Measurements from ENCODE around the gene HSFX4.
"Not testable (repeated sequence)": the region's sequence is repeated elsewhere in the genome, so short reads cannot be mapped to it uniquely, and the experiment has no call there.

HSFX4 gene, protein sequence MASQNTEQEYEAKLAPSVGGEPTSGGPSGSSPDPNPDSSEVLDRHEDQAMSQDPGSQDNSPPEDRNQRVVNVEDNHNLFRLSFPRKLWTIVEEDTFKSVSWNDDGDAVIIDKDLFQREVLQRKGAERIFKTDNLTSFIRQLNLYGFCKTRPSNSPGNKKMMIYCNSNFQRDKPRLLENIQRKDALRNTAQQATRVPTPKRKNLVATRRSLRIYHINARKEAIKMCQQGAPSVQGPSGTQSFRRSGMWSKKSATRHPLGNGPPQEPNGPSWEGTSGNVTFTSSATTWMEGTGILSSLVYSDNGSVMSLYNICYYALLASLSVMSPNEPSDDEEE
- total RNA-seq = 0 reads per million in 9 experiments

DNA sequence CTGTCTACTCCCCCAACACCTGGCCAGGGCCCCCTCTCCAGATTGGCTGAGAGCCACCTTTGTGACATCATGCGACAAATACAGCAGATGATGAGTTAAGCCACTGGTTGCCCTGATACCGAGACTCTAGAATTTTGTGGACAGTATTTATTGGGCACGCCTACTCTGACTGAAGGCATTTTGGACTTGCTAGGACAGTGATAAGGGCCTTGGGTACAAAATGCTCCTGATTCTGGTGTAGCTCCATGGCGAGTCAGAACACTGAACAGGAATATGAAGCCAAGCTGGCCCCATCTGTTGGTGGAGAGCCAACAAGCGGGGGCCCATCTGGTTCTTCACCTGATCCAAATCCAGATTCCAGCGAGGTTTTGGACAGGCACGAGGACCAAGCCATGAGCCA is at the start of gene HSFX4:
HSFX4 (plus strand) TSS at position 174 of the 400 bp plus-strand sequence; CDS start at position 246, 72 bp downstream.
- not testable (repeated sequence) for H3K4me3 Mint-ChIP-seq; ATAC-seq (replicated peaks); H3K27me3 Mint-ChIP-seq; H3K27ac Mint-ChIP-seq; H3K9me3 Mint-ChIP-seq; H3K4me1 Mint-ChIP-seq (ENCODE audit: low read depth in 2 of 2); DNase-seq
- H3K36me3 Mint-ChIP-seq (ENCODE audit: insufficient read depth) = peaks cover 11% of the 10 kb centered on the region

DNA sequence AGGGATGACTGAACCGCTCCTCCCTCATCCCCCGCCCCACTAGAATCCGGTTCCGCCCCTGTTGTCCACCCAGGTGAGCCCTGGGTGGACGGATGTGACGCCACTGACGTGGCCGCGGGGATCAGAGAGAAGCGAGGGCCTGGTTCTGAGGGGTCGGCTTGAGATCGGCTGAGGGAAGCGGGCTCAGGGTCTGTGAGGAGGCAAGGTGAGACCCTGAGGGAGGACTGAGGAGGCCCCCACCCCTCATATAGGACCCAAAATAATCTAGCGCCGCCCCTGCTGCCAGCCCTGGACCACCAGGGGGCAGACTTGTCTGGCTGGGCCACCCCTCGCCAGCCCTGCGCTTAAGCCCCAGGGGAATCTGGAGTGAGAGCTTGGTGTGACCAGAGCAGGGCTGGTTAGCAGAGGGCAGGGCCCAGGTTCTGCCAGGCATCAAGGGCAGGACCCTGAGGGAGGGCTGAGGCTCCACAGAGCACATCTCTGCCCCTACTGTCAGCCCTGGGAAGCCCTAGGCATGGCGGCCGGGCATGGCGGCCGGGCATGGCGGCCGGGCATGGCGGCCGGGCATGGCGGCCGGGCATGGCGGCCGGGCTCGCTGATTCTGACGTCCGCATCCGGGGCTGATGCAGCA is 48.2 kb upstream of the HSFX4 start, which contains the start of gene MAGEA8:
MAGEA8 (plus strand) TSS at position 103 of the 631 bp plus-strand sequence. CDS start 3,090 bp downstream, outside the sequence.
- Mint-ChIP-seq H3K4me3 (no peak within 1 kb of the TSS), H3K27me3 (no peaks in the 10 kb centered on the region), H3K27ac (no peak within 1 kb of the TSS), H3K36me3 (ENCODE audit: insufficient read depth) (no peaks in the 10 kb centered on the region), H3K9me3 (no peaks in the 10 kb centered on the region), H3K4me1 (ENCODE audit: low read depth in 2 of 2) (peaks cover 0 to 8% of the 10 kb centered on the region in 2 donors)
- DNase-seq (no peak), ATAC-seq (replicated peaks) (no peak)

DNA sequence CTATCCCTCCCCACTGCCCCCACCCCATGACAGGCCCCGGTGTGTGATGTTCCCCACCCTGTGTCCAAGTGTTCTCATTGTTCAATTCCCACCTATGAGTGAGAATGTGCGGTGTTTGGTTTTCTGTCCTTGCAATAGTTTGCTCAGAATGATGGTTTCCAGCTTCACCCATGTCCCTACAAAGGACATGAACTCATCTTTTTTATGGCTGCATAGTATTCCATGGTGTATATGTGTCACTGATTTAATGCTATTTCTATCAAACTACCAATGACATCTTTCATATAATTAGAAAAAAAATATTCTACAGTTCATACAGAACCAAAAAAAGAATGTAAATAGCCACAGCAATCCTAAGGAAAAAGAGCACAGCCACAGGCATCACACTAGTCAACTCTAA is 38.5 kb upstream of the HSFX4 start:
- not testable (repeated sequence) for H3K9me3 Mint-ChIP-seq, H3K27me3 Mint-ChIP-seq

DNA sequence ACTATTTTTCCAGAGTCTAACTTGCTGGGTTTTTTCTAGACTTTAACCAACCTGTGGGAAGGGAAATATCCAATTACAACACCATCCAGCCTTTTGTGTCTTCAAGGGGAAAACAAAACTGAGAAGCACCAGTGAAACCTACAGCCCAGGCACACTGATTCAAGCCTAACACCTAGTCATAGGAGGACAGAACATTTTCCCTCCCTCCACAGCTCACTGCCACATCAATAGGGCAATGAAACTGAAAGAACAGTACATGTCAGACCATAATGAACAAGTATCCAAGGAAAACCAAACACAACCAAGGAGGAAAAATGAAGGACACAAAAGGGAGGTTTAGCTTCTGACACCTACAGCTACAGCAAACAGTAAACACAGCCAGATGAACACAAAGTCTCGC is 30.8 kb upstream of the HSFX4 start:
- Mint-ChIP-seq H3K9me3 (no peaks in the 10 kb centered on the region), H3K27ac (no peak overlapping the region), H3K36me3 (ENCODE audit: insufficient read depth) (no peaks in the 10 kb centered on the region), H3K4me1 (ENCODE audit: low read depth in 2 of 2) (no peaks in the 10 kb centered on the region), H3K4me3 (no peak overlapping the region), H3K27me3 (no peaks in the 10 kb centered on the region)
- ATAC-seq (replicated peaks) = no peak
- DNase-seq = no peak

More for the DNA sequence above, 38.5 kb upstream of the HSFX4 start:
- H3K36me3 Mint-ChIP-seq (ENCODE audit: insufficient read depth); DNase-seq; H3K4me1 Mint-ChIP-seq (ENCODE audit: low read depth in 2 of 2); H3K27ac Mint-ChIP-seq; H3K4me3 Mint-ChIP-seq; ATAC-seq (replicated peaks): not testable (repeated sequence)

DNA sequence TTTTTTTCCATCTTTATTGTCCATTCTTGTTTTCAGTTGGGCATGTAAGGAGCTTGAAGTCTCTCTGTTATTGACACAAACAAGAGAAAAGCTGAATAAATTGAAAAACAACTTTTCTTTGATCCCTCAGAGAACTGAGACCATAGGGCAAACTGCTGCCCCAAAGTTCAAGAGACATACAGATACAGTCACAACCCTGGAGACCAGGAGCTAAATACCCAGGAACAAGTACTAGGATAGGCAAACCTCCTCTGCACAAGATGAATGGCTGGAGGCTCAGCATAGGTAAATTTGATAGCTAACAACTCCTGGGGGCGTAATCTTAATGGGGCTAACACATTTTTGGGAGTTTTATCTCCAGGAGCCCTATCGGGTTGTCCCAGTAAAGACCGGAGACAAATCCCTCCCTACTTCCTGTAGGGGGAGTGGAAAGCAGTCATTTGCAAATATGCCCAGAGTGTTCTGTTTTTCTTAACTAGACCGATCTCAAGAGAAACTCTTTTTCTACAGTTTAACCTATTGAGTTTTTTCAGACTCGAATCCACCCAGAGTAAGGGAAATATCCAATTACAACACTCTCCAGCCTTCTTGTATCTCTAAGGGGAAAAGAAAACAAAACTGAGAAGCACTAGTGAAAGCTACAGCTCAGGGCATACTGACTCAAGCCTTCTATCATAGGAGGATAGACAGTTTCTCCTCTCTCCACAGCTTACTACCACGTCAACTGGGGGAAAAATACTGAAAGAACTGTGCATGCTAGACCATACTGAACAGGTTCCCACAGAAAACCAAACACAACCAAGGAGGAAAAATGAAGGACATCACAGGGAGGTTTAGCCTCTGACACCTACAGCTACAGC is 25.3 kb upstream of the HSFX4 start:
- ATAC-seq (replicated peaks) (no peak), DNase-seq (no peak)
- Mint-ChIP-seq H3K4me3 (peak overlapping the region; percentile 28 to 31), H3K27me3 (no peaks in the 10 kb centered on the region), H3K4me1 (ENCODE audit: low read depth in 2 of 2) (peaks cover 0 to 6% of the 10 kb centered on the region in 2 donors), H3K9me3 (no peaks in the 10 kb centered on the region), H3K36me3 (ENCODE audit: insufficient read depth) (no peaks in the 10 kb centered on the region), H3K27ac (peak overlapping the region in 1 of 2 donors; percentile 73)

DNA sequence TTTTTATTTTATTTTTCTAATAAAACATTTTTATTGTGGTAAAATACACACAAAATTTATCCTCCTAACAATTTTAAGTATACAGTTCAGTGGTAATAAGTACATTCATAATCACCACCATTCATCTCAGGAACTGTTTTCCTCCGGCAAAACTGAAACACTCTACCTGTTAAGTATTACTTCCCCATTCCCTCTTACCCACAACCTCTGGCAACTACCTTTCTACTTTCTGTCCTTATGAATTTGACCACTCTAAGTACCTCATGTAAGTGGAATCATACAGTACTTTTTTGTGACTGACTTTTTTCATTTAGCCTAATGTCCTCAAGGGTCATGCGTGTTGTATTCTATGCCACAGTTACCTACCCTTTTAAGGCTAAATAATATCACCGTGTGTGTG is 21.1 kb upstream of the HSFX4 start:
- no peak for ATAC-seq (replicated peaks)
- no peaks in the 10 kb centered on the region for H3K9me3 Mint-ChIP-seq
- no peaks in the 10 kb centered on the region for H3K27me3 Mint-ChIP-seq
- H3K27ac Mint-ChIP-seq = no peak overlapping the region
- DNase-seq = no peak
- H3K4me3 Mint-ChIP-seq = no peak overlapping the region
- no peaks in the 10 kb centered on the region for H3K36me3 Mint-ChIP-seq (ENCODE audit: insufficient read depth)
- H3K4me1 Mint-ChIP-seq (ENCODE audit: low read depth in 2 of 2) = peaks cover 0 to 6% of the 10 kb centered on the region in 2 donors

DNA sequence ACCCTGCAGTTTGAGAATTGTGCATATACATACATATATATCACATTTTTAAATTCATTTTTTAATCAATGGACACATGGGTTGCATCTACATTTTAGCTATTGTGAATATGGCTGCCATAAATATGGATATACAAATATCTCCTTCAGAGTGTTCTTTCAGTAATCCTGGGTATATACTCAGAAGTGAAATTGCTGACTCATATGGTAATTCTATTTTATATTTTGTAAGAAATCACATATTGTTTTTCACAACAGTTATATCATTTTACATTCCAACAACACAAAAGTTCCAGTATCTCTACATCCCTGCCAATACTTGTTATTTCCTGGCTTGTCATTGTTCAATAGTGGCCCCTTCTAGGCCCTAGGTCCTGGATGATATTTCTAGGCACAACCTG is 20.6 kb upstream of the HSFX4 start:
- Mint-ChIP-seq H3K4me1 (ENCODE audit: low read depth in 2 of 2) (peaks cover 0 to 6% of the 10 kb centered on the region in 2 donors), H3K36me3 (ENCODE audit: insufficient read depth) (no peaks in the 10 kb centered on the region), H3K27ac (no peak overlapping the region), H3K9me3 (no peaks in the 10 kb centered on the region), H3K4me3 (no peak overlapping the region), H3K27me3 (no peaks in the 10 kb centered on the region)
- DNase-seq (no peak), ATAC-seq (replicated peaks) (no peak)

DNA sequence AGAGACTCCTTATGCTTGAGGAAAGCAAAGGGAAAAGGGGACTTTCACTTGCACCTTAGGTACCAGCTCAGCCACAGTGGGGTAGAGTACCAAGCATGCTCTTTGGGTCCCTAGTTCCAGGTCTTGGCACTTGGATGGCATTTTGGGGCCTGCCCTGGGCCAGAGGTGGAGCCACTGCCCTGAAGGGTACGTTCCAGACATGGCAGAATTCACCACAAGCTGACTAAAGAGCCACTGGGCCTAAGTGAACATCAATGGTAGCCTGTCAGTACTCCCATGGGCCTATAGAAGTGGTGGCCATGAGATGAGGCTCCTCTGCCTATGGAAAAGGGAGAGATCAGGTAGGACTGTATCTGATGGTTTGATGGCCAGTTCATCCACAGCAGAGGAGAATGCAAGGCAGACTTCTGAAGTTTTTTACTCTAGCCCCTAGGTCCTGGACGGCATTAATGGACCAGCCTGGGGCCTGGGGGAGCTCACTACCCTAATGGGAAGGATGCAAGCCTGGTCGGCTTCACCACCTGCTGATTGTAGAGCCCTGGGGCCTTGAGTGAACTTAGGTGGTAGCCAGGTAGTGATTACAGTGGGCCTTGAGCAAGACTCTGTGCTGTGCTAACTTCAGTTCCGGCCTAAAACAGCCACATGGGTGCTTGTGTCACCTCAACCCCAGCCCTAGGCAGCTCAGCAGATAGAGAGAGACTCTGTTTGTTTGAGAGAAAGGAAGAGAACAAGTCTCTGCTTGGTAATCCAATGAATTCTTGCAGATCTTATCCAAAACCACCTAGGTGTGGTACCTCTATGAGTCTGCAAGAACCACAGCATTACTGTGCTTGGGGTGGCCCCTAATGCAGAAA is 19.8 kb upstream of the HSFX4 start:
- H3K4me1 Mint-ChIP-seq (ENCODE audit: low read depth in 2 of 2) = peaks cover 0 to under 1% of the 10 kb centered on the region in 2 donors
- peak; percentile 60 for ATAC-seq (replicated peaks)
- H3K9me3 Mint-ChIP-seq = no peaks in the 10 kb centered on the region

DNA sequence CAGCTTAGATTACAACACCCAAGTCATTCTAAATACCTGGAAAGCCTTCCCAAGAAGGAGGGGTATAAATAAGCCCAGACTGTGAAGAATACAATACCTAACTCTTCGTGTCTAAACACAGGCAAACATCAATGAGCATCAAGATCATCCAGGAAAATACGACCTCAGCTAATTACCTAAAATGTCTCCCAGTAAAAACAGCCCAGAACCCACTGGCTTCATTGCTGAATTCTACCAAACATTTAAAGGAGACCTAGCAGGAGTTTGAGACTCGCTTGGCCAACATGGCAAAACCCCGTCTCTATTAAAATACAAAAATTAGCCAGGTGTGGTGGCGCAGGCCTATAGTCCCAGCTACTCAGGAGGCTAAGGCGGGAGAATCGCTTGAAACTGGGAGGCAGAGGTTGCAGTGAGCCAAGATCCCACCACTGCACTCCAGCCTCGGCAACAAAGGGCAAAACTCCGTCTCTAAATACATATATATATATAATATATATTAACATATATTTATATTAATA is 19.1 kb upstream of the HSFX4 start:
- H3K36me3 Mint-ChIP-seq (ENCODE audit: insufficient read depth) = no peaks in the 10 kb centered on the region
- no peaks in the 10 kb centered on the region for H3K4me1 Mint-ChIP-seq (ENCODE audit: low read depth in 2 of 2)
- H3K27me3 Mint-ChIP-seq = no peaks in the 10 kb centered on the region
- no peak overlapping the region for H3K4me3 Mint-ChIP-seq
- no peaks in the 10 kb centered on the region for H3K9me3 Mint-ChIP-seq
- ATAC-seq (replicated peaks) (peak; percentile 7), DNase-seq (no peak)
- H3K27ac Mint-ChIP-seq = no peak overlapping the region

More for the DNA sequence above, 19.8 kb upstream of the HSFX4 start:
- H3K36me3 Mint-ChIP-seq (ENCODE audit: insufficient read depth) = no peaks in the 10 kb centered on the region
- H3K4me3 Mint-ChIP-seq = no peak overlapping the region
- no peaks in the 10 kb centered on the region for H3K27me3 Mint-ChIP-seq
- no peak overlapping the region for H3K27ac Mint-ChIP-seq
- DNase-seq = no peak

DNA sequence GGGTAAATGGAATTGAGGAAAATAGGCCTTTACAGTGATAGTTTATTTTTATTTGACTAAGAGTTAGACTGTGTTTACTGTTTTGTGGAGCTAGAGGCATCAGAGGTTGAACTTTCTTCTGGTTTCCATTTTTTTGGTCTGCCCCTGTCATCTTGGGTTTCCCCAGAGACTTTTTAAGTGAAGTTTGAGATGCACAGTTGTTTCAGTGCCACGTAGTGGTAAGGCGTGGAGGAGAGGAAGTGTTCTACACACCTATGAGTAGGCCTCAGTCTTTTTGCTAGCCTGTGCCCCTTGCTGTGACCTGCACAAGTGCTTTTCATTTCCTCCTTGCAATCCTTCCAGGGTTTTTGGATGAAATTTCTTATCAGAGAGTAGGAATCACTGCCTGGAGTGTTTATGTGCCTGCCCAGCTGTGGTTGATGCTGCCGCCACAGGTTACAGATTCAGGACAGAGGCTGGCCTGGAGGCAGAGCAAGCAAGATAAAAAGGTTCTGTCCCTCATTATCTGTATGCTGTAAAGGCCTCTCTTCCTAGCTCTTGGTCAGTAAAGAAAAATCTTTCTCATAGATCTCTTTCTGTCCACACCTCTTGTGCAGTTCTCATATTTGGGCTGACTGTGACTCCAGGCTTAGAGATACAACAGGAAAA is 12.5 kb upstream of the HSFX4 start:
- H3K9me3 Mint-ChIP-seq = no peaks in the 10 kb centered on the region
- ATAC-seq (replicated peaks) = peak; percentile 31
- no peaks in the 10 kb centered on the region for H3K27me3 Mint-ChIP-seq
- H3K4me3 Mint-ChIP-seq = no peak overlapping the region
- no peaks in the 10 kb centered on the region for H3K36me3 Mint-ChIP-seq (ENCODE audit: insufficient read depth)
- no peaks in the 10 kb centered on the region for H3K4me1 Mint-ChIP-seq (ENCODE audit: low read depth in 2 of 2)
- H3K27ac Mint-ChIP-seq = no peak overlapping the region
- DNase-seq = no peak

DNA sequence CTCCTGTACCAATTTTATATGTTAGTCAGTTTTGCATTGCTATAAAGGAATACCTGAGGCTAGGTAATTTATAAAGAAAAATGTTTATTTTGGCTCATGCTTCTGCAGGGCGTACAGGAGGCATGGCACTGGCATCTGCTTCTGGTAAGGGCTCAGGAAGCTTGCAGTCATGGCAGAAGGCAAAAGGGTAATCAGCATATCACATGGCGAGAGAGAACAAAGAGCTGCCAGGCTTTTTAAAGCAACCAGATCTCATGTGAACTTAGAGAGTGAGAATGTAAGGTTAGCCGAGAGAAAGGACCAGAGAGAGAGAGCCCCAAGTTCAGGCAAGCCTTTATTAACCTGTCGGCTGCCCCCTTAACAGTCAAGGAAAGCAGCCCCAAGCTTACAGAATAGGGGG is 5.5 kb upstream of the HSFX4 start:
- H3K27me3 Mint-ChIP-seq; H3K4me3 Mint-ChIP-seq; ATAC-seq (replicated peaks); H3K27ac Mint-ChIP-seq; DNase-seq; H3K9me3 Mint-ChIP-seq; H3K36me3 Mint-ChIP-seq (ENCODE audit: insufficient read depth); H3K4me1 Mint-ChIP-seq (ENCODE audit: low read depth in 2 of 2): not testable (repeated sequence)

DNA sequence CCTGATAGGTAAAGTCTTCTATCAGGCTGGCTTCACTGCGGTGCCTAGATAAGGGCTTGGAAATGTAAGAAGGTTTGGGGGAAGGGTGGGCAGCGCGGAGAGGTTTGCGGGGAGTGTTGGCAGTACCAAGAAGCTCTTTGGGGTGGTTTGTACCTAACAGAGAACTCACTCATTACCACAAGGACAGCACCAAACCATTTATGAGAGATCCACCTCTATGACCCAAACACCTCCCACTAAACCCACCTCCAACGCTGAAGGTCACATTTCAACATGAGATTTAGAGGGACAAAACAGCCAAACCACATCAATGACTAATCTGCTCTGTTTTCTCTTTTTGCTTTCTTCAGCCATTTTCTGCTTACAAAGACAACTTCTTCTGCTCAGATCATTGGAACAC is 4.9 kb upstream of the HSFX4 start:
- H3K4me1 Mint-ChIP-seq (ENCODE audit: low read depth in 2 of 2); H3K4me3 Mint-ChIP-seq; ATAC-seq (replicated peaks); H3K27ac Mint-ChIP-seq; H3K36me3 Mint-ChIP-seq (ENCODE audit: insufficient read depth); H3K9me3 Mint-ChIP-seq; H3K27me3 Mint-ChIP-seq; DNase-seq: not testable (repeated sequence)

All from effector memory CD8-positive, alpha-beta T cell (primary cell).